ENCODE measurements around the gene TSPAN11.
A peak's percentile ranks its signal among the peaks of the same experiment; 100 is the strongest.

TSPAN11 gene

GRCh38 chr12:30913323-30913722, 13.2 kb upstream of the TSPAN11 start:
- DNase-seq, result no peak

GRCh38 chr12:30914986-30915591, 11.5 kb upstream of the TSPAN11 start:
- DNase-seq, result no peak

- DNase-seq, result no peak
These were observed 3.5 kb upstream of the TSPAN11 start for GRCh38 chr12:30923057-30923456.

GRCh38 chr12:30925607-30926242, 823 bp upstream of the TSPAN11 start:
- DNase-seq, result peak; percentile 47

GRCh38 chr12:30927222-30927611, 669 bp downstream of the TSPAN11 start:
- no peak for DNase-seq

- no peak for DNase-seq
These were observed 2.1 kb downstream of the TSPAN11 start for GRCh38 chr12:30928356-30929244.

GRCh38 chr12:30930238-30930637, 3.7 kb downstream of the TSPAN11 start:
- no peak for DNase-seq

GRCh38 chr12:30930641-30931040, 4.1 kb downstream of the TSPAN11 start:
- no peak for DNase-seq

- no peak for DNase-seq
These were observed 6.3 kb downstream of the TSPAN11 start for GRCh38 chr12:30932881-30933280.

GRCh38 chr12:30934811-30935210, 8.3 kb downstream of the TSPAN11 start:
- DNase-seq, result no peak

- DNase-seq, result no peak
These were observed 9.5 kb downstream of the TSPAN11 start for GRCh38 chr12:30936036-30936435.

- no peak for DNase-seq
These were observed 12.7 kb downstream of the TSPAN11 start for GRCh38 chr12:30939234-30939633.

- no peak for DNase-seq
These were observed 15.9 kb downstream of the TSPAN11 start for GRCh38 chr12:30942486-30942885.

- no peak for DNase-seq
These were observed 16.4 kb downstream of the TSPAN11 start for GRCh38 chr12:30942936-30943335.

- DNase-seq, result no peak
These were observed 19.1 kb downstream of the TSPAN11 start for GRCh38 chr12:30945443-30946164.

- no peak for DNase-seq
These were observed 25.5 kb downstream of the TSPAN11 start for GRCh38 chr12:30952015-30952414.

- DNase-seq, result no peak
These were observed 26.7 kb downstream of the TSPAN11 start for GRCh38 chr12:30953257-30953656.

GRCh38 chr12:30953951-30954751, 27.6 kb downstream of the TSPAN11 start:
- DNase-seq, result no peak

- no peak for DNase-seq
These were observed 28.7 kb downstream of the TSPAN11 start for GRCh38 chr12:30955214-30955613.

GRCh38 chr12:30959110-30959710, 32.7 kb downstream of the TSPAN11 start:
- DNase-seq, result no peak

GRCh38 chr12:30959778-30960177, 33.2 kb downstream of the TSPAN11 start:
- DNase-seq, result no peak

GRCh38 chr12:30961030-30961429, 34.5 kb downstream of the TSPAN11 start:
- DNase-seq, result no peak
